ENCODE measurements around the gene PIP. TPM values are rescaled to one million over a fixed set of nuclear protein-coding genes. Genes with fewer than 3 reads are reported as not detected.
"Not testable (repeated sequence)": the region's sequence is repeated elsewhere in the genome, so short reads cannot be mapped to it uniquely, and the experiment has no call there.

PIP gene
- polyA plus RNA-seq, 2 donors = not detected

GRCh38 chr7:143123326-143123725, 8.6 kb upstream of the PIP start:
- 95% methylated on average over 9 of the region's 9 CpGs for WGBS, 2 donors
- H3K27me3 ChIP-seq (ENCODE audit: control insufficient read depth in 1 of 2, insufficient read depth in 2 of 2, low read length in 2 of 2) = not testable (repeated sequence)

GRCh38 chr7:143126146-143126545, 5.7 kb upstream of the PIP start:
- Histone ChIP-seq H3K36me3 (ENCODE audit: control insufficient read depth in 2 of 2, insufficient read depth in 2 of 2, low read length in 1 of 2) (no peaks in the 10 kb centered on the region), H3K4me3 (ENCODE audit: low read depth in 1 of 2, low read length in 2 of 2) (no peak overlapping the region), H3K27me3 (ENCODE audit: control insufficient read depth in 1 of 2, insufficient read depth in 2 of 2, low read length in 2 of 2) (no peaks in the 10 kb centered on the region), H3K4me1 (ENCODE audit: control insufficient read depth in 2 of 2, insufficient read depth in 2 of 2, low read length in 1 of 2) (no peaks in the 10 kb centered on the region), H3K9me3 (ENCODE audit: control insufficient read depth in 2 of 2, insufficient read depth in 1 of 2, low read depth in 1 of 2, low read length in 1 of 2) (peaks cover 0 to 2% of the 10 kb centered on the region in 2 donors), H3K27ac (ENCODE audit: low read depth in 2 of 2, low read length in 1 of 2) (no peak overlapping the region)
- 18 to 30% methylated on average over 1 of the region's 1 CpG for WGBS, 2 donors

More at GRCh38 chr7:143123326-143123725, 8.6 kb upstream of the PIP start:
- not testable (repeated sequence) for H3K4me1 ChIP-seq (ENCODE audit: control insufficient read depth in 2 of 2, insufficient read depth in 2 of 2, low read length in 1 of 2); H3K4me3 ChIP-seq (ENCODE audit: low read depth in 1 of 2, low read length in 2 of 2); H3K9me3 ChIP-seq (ENCODE audit: control insufficient read depth in 2 of 2, insufficient read depth in 1 of 2, low read depth in 1 of 2, low read length in 1 of 2); H3K27ac ChIP-seq (ENCODE audit: low read depth in 2 of 2, low read length in 1 of 2); H3K36me3 ChIP-seq (ENCODE audit: control insufficient read depth in 2 of 2, insufficient read depth in 2 of 2, low read length in 1 of 2)

- WGBS, 2 donors = 41 to 55% methylated on average over 3 of the region's 3 CpGs
- H3K9me3 ChIP-seq (ENCODE audit: control insufficient read depth in 2 of 2, insufficient read depth in 1 of 2, low read depth in 1 of 2, low read length in 1 of 2) = peaks cover 0 to 2% of the 10 kb centered on the region in 2 donors
Observed at GRCh38 chr7:143129051-143129450, 2.8 kb upstream of the PIP start.

GRCh38 chr7:143129477-143129876, 2.4 kb upstream of the PIP start:
- Histone ChIP-seq H3K4me1 (ENCODE audit: control insufficient read depth in 2 of 2, insufficient read depth in 2 of 2, low read length in 1 of 2) (no peaks in the 10 kb centered on the region), H3K9me3 (ENCODE audit: control insufficient read depth in 2 of 2, insufficient read depth in 1 of 2, low read depth in 1 of 2, low read length in 1 of 2) (peaks cover 0 to 2% of the 10 kb centered on the region in 2 donors), H3K27ac (ENCODE audit: low read depth in 2 of 2, low read length in 1 of 2) (no peak overlapping the region), H3K27me3 (ENCODE audit: control insufficient read depth in 1 of 2, insufficient read depth in 2 of 2, low read length in 2 of 2) (no peaks in the 10 kb centered on the region), H3K36me3 (ENCODE audit: control insufficient read depth in 2 of 2, insufficient read depth in 2 of 2, low read length in 1 of 2) (no peaks in the 10 kb centered on the region), H3K4me3 (ENCODE audit: low read depth in 1 of 2, low read length in 2 of 2) (no peak overlapping the region)

More at GRCh38 chr7:143129051-143129450, 2.8 kb upstream of the PIP start:
- H3K4me1 ChIP-seq (ENCODE audit: control insufficient read depth in 2 of 2, insufficient read depth in 2 of 2, low read length in 1 of 2) = no peaks in the 10 kb centered on the region
- H3K27ac ChIP-seq (ENCODE audit: low read depth in 2 of 2, low read length in 1 of 2) = no peak overlapping the region
- H3K4me3 ChIP-seq (ENCODE audit: low read depth in 1 of 2, low read length in 2 of 2) = no peak overlapping the region
- H3K36me3 ChIP-seq (ENCODE audit: control insufficient read depth in 2 of 2, insufficient read depth in 2 of 2, low read length in 1 of 2) = no peaks in the 10 kb centered on the region
- H3K27me3 ChIP-seq (ENCODE audit: control insufficient read depth in 1 of 2, insufficient read depth in 2 of 2, low read length in 2 of 2) = no peaks in the 10 kb centered on the region

GRCh38 chr7:143130541-143130940, 1.3 kb upstream of the PIP start:
- H3K27ac ChIP-seq (ENCODE audit: low read depth in 2 of 2, low read length in 1 of 2) = no peak overlapping the region
- H3K27me3 ChIP-seq (ENCODE audit: control insufficient read depth in 1 of 2, insufficient read depth in 2 of 2, low read length in 2 of 2) = no peaks in the 10 kb centered on the region
- no peaks in the 10 kb centered on the region for H3K4me1 ChIP-seq (ENCODE audit: control insufficient read depth in 2 of 2, insufficient read depth in 2 of 2, low read length in 1 of 2)
- H3K4me3 ChIP-seq (ENCODE audit: low read depth in 1 of 2, low read length in 2 of 2) = no peak overlapping the region
- no peaks in the 10 kb centered on the region for H3K36me3 ChIP-seq (ENCODE audit: control insufficient read depth in 2 of 2, insufficient read depth in 2 of 2, low read length in 1 of 2)
- H3K9me3 ChIP-seq (ENCODE audit: control insufficient read depth in 2 of 2, insufficient read depth in 1 of 2, low read depth in 1 of 2, low read length in 1 of 2) = peaks cover 0 to under 1% of the 10 kb centered on the region in 2 donors

- no peaks in the 10 kb centered on the region for H3K9me3 ChIP-seq (ENCODE audit: control insufficient read depth in 2 of 2, insufficient read depth in 1 of 2, low read depth in 1 of 2, low read length in 1 of 2)
- no peaks in the 10 kb centered on the region for H3K36me3 ChIP-seq (ENCODE audit: control insufficient read depth in 2 of 2, insufficient read depth in 2 of 2, low read length in 1 of 2)
- H3K27me3 ChIP-seq (ENCODE audit: control insufficient read depth in 1 of 2, insufficient read depth in 2 of 2, low read length in 2 of 2) = no peaks in the 10 kb centered on the region
- no peak overlapping the region for H3K4me3 ChIP-seq (ENCODE audit: low read depth in 1 of 2, low read length in 2 of 2)
- H3K4me1 ChIP-seq (ENCODE audit: control insufficient read depth in 2 of 2, insufficient read depth in 2 of 2, low read length in 1 of 2) = no peaks in the 10 kb centered on the region
- H3K27ac ChIP-seq (ENCODE audit: low read depth in 2 of 2, low read length in 1 of 2) = no peak overlapping the region
Observed at GRCh38 chr7:143147070-143147469, 15.2 kb downstream of the PIP start.

- H3K9me3 ChIP-seq (ENCODE audit: control insufficient read depth in 2 of 2, insufficient read depth in 1 of 2, low read depth in 1 of 2, low read length in 1 of 2) = no peaks in the 10 kb centered on the region
- H3K36me3 ChIP-seq (ENCODE audit: control insufficient read depth in 2 of 2, insufficient read depth in 2 of 2, low read length in 1 of 2) = no peaks in the 10 kb centered on the region
- no peak overlapping the region for H3K27ac ChIP-seq (ENCODE audit: low read depth in 2 of 2, low read length in 1 of 2)
- no peaks in the 10 kb centered on the region for H3K4me1 ChIP-seq (ENCODE audit: control insufficient read depth in 2 of 2, insufficient read depth in 2 of 2, low read length in 1 of 2)
- no peaks in the 10 kb centered on the region for H3K27me3 ChIP-seq (ENCODE audit: control insufficient read depth in 1 of 2, insufficient read depth in 2 of 2, low read length in 2 of 2)
- H3K4me3 ChIP-seq (ENCODE audit: low read depth in 1 of 2, low read length in 2 of 2) = no peak overlapping the region
- 43 to 54% methylated on average over 4 of the region's 4 CpGs for WGBS, 2 donors
Observed at GRCh38 chr7:143148050-143148449, 16.2 kb downstream of the PIP start.

- H3K27ac ChIP-seq (ENCODE audit: low read depth in 2 of 2, low read length in 1 of 2) = no peak overlapping the region
- no peak overlapping the region for H3K4me3 ChIP-seq (ENCODE audit: low read depth in 1 of 2, low read length in 2 of 2)
- H3K36me3 ChIP-seq (ENCODE audit: control insufficient read depth in 2 of 2, insufficient read depth in 2 of 2, low read length in 1 of 2) = no peaks in the 10 kb centered on the region
- H3K4me1 ChIP-seq (ENCODE audit: control insufficient read depth in 2 of 2, insufficient read depth in 2 of 2, low read length in 1 of 2) = no peaks in the 10 kb centered on the region
- H3K9me3 ChIP-seq (ENCODE audit: control insufficient read depth in 2 of 2, insufficient read depth in 1 of 2, low read depth in 1 of 2, low read length in 1 of 2) = no peaks in the 10 kb centered on the region
- H3K27me3 ChIP-seq (ENCODE audit: control insufficient read depth in 1 of 2, insufficient read depth in 2 of 2, low read length in 2 of 2) = no peaks in the 10 kb centered on the region
Observed at GRCh38 chr7:143148651-143149050, 16.8 kb downstream of the PIP start.

DNA sequence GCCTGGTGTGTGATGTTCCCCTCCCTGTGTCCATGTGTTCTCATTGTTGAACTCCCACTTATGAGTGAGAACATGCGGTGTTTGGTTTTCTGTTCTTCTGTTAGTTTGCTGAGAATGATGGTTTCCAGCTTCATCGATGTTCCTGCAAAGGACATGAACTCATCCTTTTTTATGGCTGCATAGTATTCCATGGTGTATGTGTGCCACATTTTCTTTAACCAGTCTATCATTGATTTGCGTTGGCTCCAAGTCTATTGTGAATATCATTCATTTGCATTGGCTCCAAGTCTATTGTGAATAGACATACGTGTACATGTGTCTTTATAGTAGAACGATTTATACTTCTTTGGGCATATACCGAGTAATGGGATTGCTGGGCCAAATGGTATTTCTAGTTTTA, 18.8 kb downstream of the PIP start:
- not testable (repeated sequence) for H3K4me1 ChIP-seq (ENCODE audit: control insufficient read depth in 2 of 2, insufficient read depth in 2 of 2, low read length in 1 of 2); H3K9me3 ChIP-seq (ENCODE audit: control insufficient read depth in 2 of 2, insufficient read depth in 1 of 2, low read depth in 1 of 2, low read length in 1 of 2); H3K36me3 ChIP-seq (ENCODE audit: control insufficient read depth in 2 of 2, insufficient read depth in 2 of 2, low read length in 1 of 2); H3K4me3 ChIP-seq (ENCODE audit: low read depth in 1 of 2, low read length in 2 of 2); H3K27ac ChIP-seq (ENCODE audit: low read depth in 2 of 2, low read length in 1 of 2); H3K27me3 ChIP-seq (ENCODE audit: control insufficient read depth in 1 of 2, insufficient read depth in 2 of 2, low read length in 2 of 2)
- WGBS, 2 donors = 95% methylated on average over 6 of the region's 6 CpGs

DNA sequence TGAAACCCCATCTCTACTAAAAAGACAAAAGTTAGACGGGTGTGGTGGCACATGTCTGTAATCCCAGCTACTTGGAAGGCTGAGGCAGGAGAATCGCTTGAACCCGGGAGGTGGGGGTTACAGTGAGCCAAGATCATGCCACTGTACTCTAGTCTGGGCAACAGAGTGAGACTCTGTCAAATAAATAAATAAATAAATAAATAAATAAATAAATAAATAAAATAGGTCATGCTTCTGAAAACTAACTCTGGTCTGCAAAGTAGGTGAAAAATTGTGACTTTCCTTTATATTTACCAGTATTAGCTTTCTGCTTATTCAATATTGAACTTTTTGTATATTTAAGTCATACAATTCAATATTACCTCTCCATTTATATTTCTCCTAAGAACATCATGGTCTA, 26.7 kb downstream of the PIP start:
- H3K9me3 ChIP-seq (ENCODE audit: control insufficient read depth in 2 of 2, insufficient read depth in 1 of 2, low read depth in 1 of 2, low read length in 1 of 2); H3K36me3 ChIP-seq (ENCODE audit: control insufficient read depth in 2 of 2, insufficient read depth in 2 of 2, low read length in 1 of 2); H3K4me3 ChIP-seq (ENCODE audit: low read depth in 1 of 2, low read length in 2 of 2); H3K4me1 ChIP-seq (ENCODE audit: control insufficient read depth in 2 of 2, insufficient read depth in 2 of 2, low read length in 1 of 2); H3K27me3 ChIP-seq (ENCODE audit: control insufficient read depth in 1 of 2, insufficient read depth in 2 of 2, low read length in 2 of 2); H3K27ac ChIP-seq (ENCODE audit: low read depth in 2 of 2, low read length in 1 of 2): not testable (repeated sequence)
- 89 to 90% methylated on average over 3 of the region's 3 CpGs for WGBS, 2 donors
